HepG2 (cell line): ENCODE results near the gene DDC. TPM values are rescaled to one million over a fixed set of nuclear protein-coding genes. Genes with fewer than 3 reads are reported as not detected.

Source experiments
- ATF5 ChIP-seq: sonication (generic); formaldehyde crosslinking; IDR thresholded peaks from 2 replicates; pipeline ENCODE4 v1.4.0; 2020; ENCODE audit warnings: mild to moderate bottlenecking, low read depth, missing genetic modification reagents
- CBFB ChIP-seq: sonication (generic); formaldehyde crosslinking; IDR thresholded peaks from 2 replicates; pipeline ENCODE4 v1.4.0; 2020; ENCODE audit warnings: missing genetic modification reagents
- FIP1L1 ChIP-seq: fragments of 200-400 bp; formaldehyde crosslinking; IDR thresholded peaks from 2 replicates; pipeline ENCODE4 v1.6.1; 2018; ENCODE audit warnings: low read depth, mild to moderate bottlenecking, low read length, moderate library complexity, borderline replicate concordance; ENCODE audit not compliant: insufficient read depth
- GZF1 ChIP-seq: sonication (generic); formaldehyde crosslinking; IDR thresholded peaks from 2 replicates; pipeline ENCODE4 v1.5.1; 2020; ENCODE audit warnings: mild to moderate bottlenecking, missing genetic modification reagents
- HBP1 ChIP-seq: IDR thresholded peaks from 2 replicates; pipeline ENCODE4 v1.6.1; 2016; ENCODE audit warnings: low read depth, control low read depth
- MAFF ChIP-seq: IDR thresholded peaks from 2 replicates; pipeline ENCODE4 v1.6.1; 2011; ENCODE audit warnings: low read depth, low read length, improper control_type of control experiment
- REST ChIP-seq, 2 experiments: IDR thresholded peaks; 2 replicates each; pipeline ENCODE4 v1.6.1; 2011 to 2012; ENCODE audit warnings: low read length in 2 of 2, borderline replicate concordance in 1 of 2, low read depth in 1 of 2, mild to moderate bottlenecking in 1 of 2, moderate library complexity in 1 of 2
- ZKSCAN5 ChIP-seq: sonication (generic); formaldehyde crosslinking; IDR thresholded peaks from 2 replicates; pipeline ENCODE4 v1.5.1; 2020; ENCODE audit warnings: mild to moderate bottlenecking, missing genetic modification reagents
- polyA plus RNA-seq, 8 experiments: library from polyadenylated mRNA; depleted of rRNA in 3 of 8; stranded (reverse) in 7 of 8; unstranded in 1 of 8; fragments of >200 nt; fragmentation: Illumina TruSeq in 4 of 8; extraction: Trizol in 4 of 8; gene quantifications; 2 replicates each; pipeline versions ENCODE4 v1.2.1 to v1.2.3, GENCODE V29; 2011 to 2016; ENCODE audit warnings: low read depth in 4 of 8, missing spikeins in 1 of 8, mixed read lengths in 1 of 8; ENCODE audit not compliant: insufficient read depth in 1 of 8
- total RNA-seq, 5 experiments: library from RNA; depleted of rRNA; stranded (reverse); fragments of >200 nt; fragmentation: Illumina TruSeq; extraction: Trizol; gene quantifications; 2 replicates each; pipeline ENCODE4 v1.2.3, GENCODE V29; 2016; ENCODE audit warnings: low read depth in 1 of 5

DDC gene
- total and polyA plus RNA-seq, 2 of the 13 experiments (the other 11 are each of a cell fraction or from before 2014, with no cell fraction given), result 11.7 to 93.3 TPM

- TF ChIP-seq FIP1L1 (no peak), GZF1 (no peak), HBP1 (CRISPR knock-in tag) (no peak), ATF5 (CRISPR knock-in tag) (no peak), ZKSCAN5 (no peak), CBFB (CRISPR knock-in tag) (no peak), REST (IDR thresholded peaks at IDR 0.05; ENCODE audit: borderline replicate concordance in 1 of 2, low read depth in 1 of 2, low read length in 2 of 2) (no peak), MAFF (no peak)
These were observed 68.0 kb downstream of the DDC start (continued) for GRCh38 chr7:50497068-50497642.
